Thoracic aorta (tissue), 2 donors: ENCODE results near the gene ASIC4. TPM values are rescaled to one million over a fixed set of nuclear protein-coding genes. Genes with fewer than 3 reads are reported as not detected.

Experiments
- ATAC-seq: fragments of 150-250 bp; one replicate; pipeline ENCODE4 v1.8.0; 2017; ENCODE audit warnings: low read depth; ENCODE audit not compliant: insufficient number of reproducible peaks, low FRiP score
- DNase-seq: peaks from one replicate; pipeline ENCODE4 v3.0.0-alpha.2; 2020; ENCODE audit warnings: low spot score
- H3K27ac ChIP-seq, 2 donors: fragments of 200-600 bp; sonication (generic); 1 replicate in 1 of 2; 2 replicates in 1 of 2; pipeline ENCODE4 v1.5.1; 2016; ENCODE audit warnings: mild to moderate bottlenecking in 2 of 2, moderate library complexity in 2 of 2
- H3K27me3 ChIP-seq: fragments of 200-600 bp; sonication (generic); replicated peaks from 2 replicates; pipeline ENCODE4 v1.6.0; 2016; ENCODE audit warnings: mild to moderate bottlenecking; ENCODE audit not compliant: insufficient read depth
- H3K36me3 ChIP-seq: fragments of 200-600 bp; sonication (generic); one replicate; pipeline ENCODE4 v1.5.1; 2016
- H3K4me1 ChIP-seq, 2 donors: fragments of 200-600 bp; sonication (generic); 1 replicate in 1 of 2; 2 replicates in 1 of 2; pipeline versions ENCODE4 v1.5.1 to v1.6.0; 2016; ENCODE audit warnings: low read depth in 2 of 2, mild to moderate bottlenecking in 1 of 2; ENCODE audit not compliant: control insufficient read depth in 1 of 2
- H3K4me3 ChIP-seq: fragments of 200-600 bp; sonication (generic); 2 replicates; pipeline ENCODE4 v1.5.1; 2016; ENCODE audit warnings: mild to moderate bottlenecking
- H3K9me3 ChIP-seq: fragments of 200-600 bp; sonication (generic); 2 replicates; pipeline ENCODE4 v1.5.1; 2016
- CTCF ChIP-seq: fragments of 200-600 bp; sonication (generic); IDR thresholded peaks from one replicate; pipeline ENCODE4 v1.5.1; 2019; ENCODE audit warnings: antibody characterized with exemption
- total RNA-seq, 2 donors: library from RNA; depleted of rRNA; stranded (reverse); fragments of >200 nt; gene quantifications; one replicate each; pipeline versions ENCODE4 v1.1.0 to v1.2.3, GENCODE V29; 2016

The ASIC4 gene
- total RNA-seq, 2 donors from 2014 or later: 0.41 TPM; not detected in 1

DNA sequence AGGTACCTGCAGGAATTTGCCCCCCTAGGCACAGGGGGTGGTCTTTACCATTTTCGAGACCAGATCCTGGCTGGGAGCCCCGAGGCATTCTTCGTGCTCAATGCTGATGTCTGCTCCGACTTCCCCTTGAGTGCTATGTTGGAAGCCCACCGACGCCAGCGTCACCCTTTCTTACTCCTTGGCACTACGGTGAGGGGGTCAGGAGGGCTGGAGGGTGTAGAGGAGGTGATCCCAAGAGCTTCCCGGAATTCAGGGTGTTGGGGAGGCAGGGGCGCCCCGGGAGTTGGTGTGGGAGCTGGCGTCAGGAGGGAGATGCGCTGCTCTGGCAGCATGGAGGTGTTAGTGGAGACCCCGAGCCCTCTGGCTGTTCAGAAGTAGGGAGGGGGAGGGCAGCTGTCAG lies 12.4 kb upstream of the ASIC4 start:
- Histone ChIP-seq H3K9me3 (no peaks in the 10 kb centered on the region), H3K27ac (no peak overlapping the region), H3K36me3 (peaks cover 34% of the 10 kb centered on the region), H3K4me3 (no peak overlapping the region), H3K4me1 (peaks cover 12 to 24% of the 10 kb centered on the region in 2 donors), H3K27me3 (no peaks in the 10 kb centered on the region)
- ATAC-seq: no peak
- TF ChIP-seq CTCF: no peak
- no peak for DNase-seq

GRCh38 chr2:219502618-219503017 lies 11.7 kb upstream of the ASIC4 start:
- DNase-seq (no peak), ATAC-seq (no peak)
- no peaks in the 10 kb centered on the region for H3K27me3 ChIP-seq
- no peak overlapping the region for H3K27ac ChIP-seq
- no peak for TF ChIP-seq CTCF
- peaks cover 35% of the 10 kb centered on the region for H3K36me3 ChIP-seq
- H3K4me1 ChIP-seq: peaks cover 6 to 17% of the 10 kb centered on the region in 2 donors
- H3K9me3 ChIP-seq: no peaks in the 10 kb centered on the region
- H3K4me3 ChIP-seq: no peak overlapping the region

DNA sequence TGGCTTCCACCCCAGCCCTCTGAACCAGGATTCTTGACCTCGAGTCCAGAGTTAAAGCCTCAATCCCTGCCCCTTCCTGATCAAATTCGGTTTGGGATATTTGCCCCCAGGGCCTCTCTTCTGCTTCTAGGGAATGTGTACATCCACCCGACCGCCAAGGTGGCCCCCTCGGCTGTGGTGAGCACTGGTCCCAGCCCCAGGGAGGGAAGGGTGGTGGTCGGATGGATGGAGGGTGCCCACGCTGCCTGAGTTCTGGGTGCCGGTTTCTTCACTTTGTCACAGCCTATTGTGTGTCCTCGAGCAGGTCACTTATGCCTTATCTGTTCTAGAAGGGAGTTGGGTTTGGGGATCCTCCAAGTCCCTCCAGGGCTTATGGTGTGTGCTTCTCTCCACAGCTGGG lies 8.7 kb upstream of the ASIC4 start:
- H3K27ac ChIP-seq: no peak overlapping the region
- no peak overlapping the region for H3K4me3 ChIP-seq
- no peak for ATAC-seq
- H3K36me3 ChIP-seq: peaks cover 35% of the 10 kb centered on the region
- no peak for DNase-seq
- H3K27me3 ChIP-seq: no peaks in the 10 kb centered on the region
- no peaks in the 10 kb centered on the region for H3K9me3 ChIP-seq
- no peak for TF ChIP-seq CTCF
- peaks cover 16 to 31% of the 10 kb centered on the region in 2 donors for H3K4me1 ChIP-seq

DNA sequence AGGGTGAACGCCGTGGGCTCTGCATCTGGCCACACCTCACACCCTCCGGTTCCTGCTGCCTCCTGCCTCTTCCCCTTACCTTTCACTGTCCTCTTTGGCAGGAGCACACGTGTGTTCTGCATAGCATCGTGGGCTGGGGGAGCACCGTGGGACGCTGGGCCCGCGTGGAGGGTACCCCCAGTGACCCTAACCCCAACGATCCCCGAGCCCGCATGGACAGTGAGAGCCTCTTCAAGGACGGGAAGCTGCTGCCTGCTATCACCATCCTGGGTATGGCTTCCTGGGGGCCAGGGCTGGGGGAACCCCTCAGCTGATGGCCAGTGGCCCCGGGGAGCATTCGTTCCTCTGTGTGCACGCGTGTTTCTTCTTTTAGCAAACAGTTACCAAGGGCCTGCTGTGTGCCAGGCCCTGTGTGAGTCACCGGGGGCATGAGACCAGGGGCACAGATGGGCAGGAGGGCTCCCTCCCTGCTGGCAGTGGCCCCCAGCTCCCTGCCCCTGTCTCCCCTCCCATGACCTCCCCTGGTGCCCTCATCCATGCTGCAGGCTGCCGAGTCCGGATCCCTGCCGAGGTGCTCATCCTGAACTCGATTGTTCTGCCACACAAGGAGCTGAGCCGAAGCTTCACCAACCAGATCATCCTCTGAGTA lies 8.0 kb upstream of the ASIC4 start:
- Histone ChIP-seq H3K4me3 (no peak overlapping the region), H3K4me1 (peaks cover 16 to 31% of the 10 kb centered on the region in 2 donors), H3K9me3 (no peaks in the 10 kb centered on the region), H3K27ac (no peak overlapping the region), H3K36me3 (peaks cover 34% of the 10 kb centered on the region), H3K27me3 (no peaks in the 10 kb centered on the region)
- ATAC-seq (no peak), DNase-seq (no peak)
- TF ChIP-seq CTCF: no peak

DNA sequence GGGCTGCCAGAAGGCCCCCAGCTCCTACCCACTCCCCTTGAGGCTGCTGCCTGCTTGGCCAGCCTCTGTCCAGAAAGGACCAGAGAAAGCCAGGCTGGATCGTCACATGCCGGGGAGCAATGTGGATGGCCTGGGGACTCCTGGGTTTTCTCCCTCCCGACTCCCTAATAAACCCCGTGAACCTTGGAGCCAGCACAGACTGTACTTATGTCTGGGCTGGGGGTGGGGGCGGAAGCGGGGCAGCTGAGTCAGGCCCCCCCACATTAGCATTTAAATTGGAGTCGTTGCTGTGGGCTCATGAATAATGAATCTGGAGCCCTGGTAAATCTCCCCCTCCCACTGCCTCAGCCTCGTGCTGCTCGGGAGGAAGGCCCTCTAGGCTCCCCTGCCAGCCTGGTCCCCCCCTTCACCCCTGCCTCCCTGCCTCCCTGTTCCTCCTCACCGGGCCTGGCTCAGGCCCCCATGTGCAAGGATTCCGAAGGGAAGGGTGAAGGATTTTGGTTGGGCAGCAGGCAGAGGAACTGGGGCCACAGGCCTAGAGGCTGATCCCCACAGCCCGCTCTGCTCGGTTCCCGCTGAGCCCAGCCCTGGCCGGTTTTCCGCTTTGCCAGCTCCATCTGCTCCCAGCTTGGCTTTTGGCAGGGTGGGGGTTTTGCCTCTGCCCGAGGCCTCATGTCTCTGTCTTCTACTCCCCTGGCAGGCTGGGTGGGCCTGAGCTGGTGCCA lies 7.3 kb upstream of the ASIC4 start:
- TF ChIP-seq CTCF: no peak
- Histone ChIP-seq H3K4me1 (peaks cover 16 to 31% of the 10 kb centered on the region in 2 donors), H3K27ac (no peak overlapping the region), H3K4me3 (no peak overlapping the region), H3K9me3 (no peaks in the 10 kb centered on the region), H3K36me3 (peaks cover 32% of the 10 kb centered on the region), H3K27me3 (no peaks in the 10 kb centered on the region)
- ATAC-seq (no peak), DNase-seq (no peak)
